Eye (tissue), 1 donor: ENCODE data around the gene SSTR3.

Experiments
- DNase-seq: peaks from one replicate; pipeline ENCODE4 v3.0.0-alpha.2; 2015

The SSTR3 gene

DNA sequence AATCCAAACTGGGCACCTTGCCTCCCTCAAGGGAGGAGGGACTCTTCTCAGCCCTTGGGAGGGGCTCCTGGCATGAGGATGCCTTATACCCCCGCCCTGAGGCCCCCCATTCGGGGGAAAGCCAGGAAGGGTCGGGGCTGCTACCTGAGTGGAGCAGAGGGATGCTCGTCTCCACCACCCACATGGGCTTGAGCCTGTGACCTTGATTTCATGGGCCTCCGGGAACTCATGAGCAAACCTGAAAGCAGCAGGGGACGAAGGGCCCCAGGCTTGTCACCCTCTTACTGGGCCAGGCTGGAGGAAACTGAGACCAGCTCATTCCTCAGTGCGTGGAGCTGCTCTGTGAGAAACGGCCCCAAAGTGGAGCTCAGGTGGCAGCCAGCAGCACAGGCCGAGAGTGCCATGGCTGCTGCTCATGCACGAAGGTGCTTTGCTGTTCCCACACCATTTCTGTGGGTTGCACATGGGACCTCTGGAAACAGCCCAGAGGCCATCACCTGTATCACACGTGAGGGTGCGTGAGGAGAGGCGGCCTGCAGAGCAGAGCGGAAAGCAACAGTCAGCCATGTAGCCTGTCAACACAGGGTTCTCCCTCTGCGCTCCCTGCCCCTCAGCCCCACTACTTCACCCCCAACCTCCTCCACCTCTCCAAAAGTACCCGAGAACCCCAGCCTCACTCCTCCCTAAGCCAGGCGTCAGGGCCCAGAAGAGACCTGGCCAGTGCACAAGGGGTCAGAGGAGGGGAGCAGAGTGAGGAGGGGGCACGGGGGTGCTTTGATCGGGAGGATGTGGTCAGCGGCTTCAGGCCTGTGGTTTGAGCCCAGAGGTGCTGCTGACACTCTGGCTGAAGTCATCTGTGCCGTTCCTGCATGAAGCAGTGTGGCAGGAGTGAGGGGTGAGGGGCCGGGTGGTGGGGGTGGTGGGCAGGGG is 48.4 kb downstream of the SSTR3 start:
- DNase-seq = no peak

DNA sequence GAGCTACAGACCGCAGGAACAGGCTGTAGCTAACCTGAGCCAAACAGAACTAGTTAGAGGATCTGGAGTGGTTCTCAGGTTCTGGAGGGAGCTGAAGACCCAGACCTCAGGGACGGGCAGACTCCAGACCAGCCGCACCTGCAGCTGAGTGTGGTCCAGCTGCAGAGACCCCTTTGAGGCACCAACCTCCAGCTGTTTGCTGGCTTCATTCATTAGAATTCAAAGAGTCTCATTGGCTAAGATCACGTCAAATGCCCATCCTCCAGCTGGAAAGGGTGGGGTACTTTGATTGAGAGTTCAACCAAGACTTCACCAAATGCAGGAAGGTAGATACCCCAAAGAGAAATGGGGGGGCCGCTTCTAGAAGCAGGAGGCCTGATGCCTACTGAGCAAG is 49.2 kb downstream of the SSTR3 start:
- no peak for DNase-seq

DNA sequence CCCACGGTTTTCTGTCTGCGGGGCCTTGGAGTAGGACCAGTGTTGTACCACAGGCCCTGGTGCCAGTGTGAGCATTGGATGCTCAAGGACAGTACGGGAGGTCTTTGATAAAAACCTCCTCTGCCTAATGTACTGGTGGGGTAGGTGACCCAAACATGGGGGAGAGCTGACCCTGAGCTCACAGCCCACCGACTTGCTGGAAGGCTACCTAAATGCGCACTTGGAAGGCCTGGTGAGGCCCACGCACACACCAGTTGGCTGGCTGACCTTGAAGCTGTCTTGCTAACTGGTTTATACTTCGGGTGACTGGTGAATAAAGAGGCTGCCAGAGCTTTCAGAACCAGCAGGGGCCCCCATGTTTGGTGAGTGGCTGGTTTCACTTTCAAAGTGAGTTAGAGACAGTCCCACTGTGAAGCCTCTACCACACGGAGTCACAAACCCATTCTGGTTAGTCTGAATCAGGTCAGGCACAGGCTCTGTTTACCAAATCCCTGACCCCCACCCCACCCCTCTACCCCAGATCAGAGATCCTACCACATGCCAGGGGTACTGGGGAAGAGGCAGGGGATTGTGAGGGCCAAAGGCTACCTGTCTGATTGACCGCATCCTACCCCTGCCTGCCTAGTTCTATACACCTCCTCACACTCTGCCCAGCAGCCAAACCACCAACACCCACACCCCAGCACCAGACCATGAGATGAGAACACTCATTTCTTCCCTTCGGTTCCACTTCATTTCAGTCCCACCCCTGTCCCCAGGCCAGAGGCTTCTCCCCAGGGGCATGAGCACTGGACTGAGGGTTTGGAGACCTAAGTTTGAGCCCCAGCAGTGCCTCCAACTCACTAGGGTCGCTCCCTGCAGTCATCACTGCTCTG is 49.8 kb downstream of the SSTR3 start:
- DNase-seq = no peak

DNA sequence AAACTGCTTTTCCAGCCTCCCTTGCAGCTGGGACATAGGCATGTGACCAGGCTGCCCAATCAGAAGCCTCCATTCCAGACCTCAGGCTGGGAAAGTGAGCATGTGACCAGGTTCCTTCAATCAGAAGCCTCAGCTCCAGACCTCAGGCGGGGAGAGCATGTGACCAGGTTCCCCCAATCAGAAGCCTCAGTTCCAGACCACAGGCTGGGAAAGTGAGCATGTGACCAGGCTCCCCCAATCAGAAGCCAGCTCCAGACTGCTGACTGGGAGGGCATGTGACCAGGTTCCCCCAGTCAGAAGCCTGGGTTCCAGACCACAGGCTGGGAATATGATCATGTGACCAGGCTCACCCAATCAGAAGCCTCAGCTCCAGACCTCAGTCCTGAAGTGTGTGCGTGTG is 50.8 kb downstream of the SSTR3 start:
- DNase-seq = no peak

DNA sequence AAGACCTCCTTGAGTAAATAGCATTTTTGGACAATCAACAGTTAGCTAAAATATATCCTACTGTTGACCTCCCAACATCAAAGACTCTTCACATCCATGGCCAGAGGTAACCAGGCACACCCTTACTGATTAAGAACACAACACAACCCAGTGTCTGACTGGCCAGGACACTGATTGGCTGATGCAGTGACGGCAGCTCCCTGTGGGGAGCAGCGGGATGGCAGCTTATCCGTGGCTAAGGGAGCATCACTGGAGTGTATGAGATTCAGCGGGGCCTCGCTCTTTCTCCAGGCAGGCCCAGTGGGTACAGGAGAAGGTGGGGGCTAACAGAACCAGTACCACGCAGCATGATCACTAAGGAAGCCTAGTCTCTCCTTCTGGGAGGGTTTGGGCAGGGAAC is 52.2 kb downstream of the SSTR3 start:
- DNase-seq = no peak

DNA sequence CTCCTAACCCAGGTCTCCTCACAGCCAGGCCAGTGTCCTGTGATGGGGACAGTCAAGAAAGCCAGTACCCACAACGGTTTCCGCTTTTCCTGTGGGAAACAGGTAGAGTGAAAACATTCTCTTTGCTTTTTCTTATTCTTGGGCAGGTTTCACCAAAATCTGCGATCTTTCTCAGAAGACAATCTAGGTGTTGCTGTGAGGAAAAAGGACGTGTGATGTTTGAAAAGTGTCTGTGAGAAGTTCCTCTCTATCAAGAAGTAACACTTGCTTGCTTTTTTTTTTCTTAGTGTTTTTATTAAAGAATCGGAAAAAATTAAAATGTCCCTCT is 53.4 kb downstream of the SSTR3 start:
- DNase-seq = no peak

DNA sequence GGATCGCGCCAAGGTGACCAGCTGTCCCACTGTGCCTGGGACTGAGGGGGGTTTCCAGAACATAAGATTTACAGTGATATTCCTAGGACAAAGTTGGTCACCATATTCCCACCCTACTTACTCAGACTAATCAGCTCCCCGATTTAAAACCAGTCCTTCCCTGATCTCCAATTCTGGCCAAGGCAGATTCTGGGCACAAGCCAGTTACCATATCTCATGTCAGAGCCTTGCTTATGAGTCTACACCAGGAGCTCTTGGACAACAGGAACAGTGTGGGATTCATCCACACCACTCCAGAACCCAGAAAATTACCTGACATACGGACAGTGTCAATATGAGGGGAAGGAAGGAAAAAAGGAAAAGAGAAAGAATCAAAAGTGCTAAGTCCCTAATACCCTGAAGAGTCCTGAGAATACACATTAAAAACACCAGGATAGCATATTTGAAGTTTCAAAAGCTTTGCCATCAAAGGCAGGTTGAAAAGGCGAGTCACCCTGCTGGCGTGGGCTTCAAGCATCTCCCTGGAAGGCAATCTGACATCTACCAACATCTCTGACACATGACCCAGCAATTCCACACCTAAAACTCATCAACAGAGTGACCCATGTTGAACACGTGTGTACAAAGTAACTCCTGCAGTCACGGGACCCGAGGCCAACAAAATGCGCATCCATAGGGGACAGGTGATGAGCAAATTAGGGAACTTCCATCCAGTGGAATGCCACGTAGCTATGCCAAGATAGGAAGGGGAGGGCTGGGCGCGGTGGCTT is 54.6 kb downstream of the SSTR3 start:
- DNase-seq = no peak

DNA sequence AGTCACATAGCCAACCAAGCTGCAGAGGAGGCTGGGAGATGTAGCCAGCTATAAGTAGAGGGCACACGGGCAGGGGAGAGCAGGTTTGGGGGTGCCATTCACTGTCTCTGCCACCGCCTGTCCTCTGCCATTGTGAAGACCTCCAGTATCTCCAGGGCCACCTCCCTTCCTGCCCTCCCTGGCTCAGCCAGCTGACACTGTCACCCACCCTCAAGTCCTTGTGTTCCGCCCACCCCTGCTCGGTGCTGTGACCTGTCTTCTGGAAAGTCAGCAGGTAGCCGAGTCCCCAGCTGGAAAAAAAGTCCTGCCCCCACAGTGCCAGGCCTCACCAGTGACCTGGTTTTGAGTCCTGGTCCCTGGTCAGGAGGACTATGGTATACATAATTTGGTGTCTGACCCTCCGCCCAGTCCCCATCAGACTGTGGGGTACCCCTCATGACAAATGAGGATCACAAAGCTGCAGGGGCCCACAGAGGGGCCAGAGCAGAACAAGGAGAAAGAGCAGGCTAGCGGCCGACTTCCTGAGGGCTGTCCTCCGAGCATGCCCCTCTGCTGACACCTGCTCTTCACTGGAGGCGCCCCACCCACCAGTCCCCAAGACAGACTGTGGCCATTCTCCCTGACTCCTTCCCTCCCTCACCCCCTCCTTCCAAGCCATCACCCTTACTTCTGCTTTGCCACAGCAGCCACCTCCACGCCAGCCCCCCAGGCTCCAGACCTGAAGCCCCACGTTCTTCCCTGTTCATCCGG is 55.4 kb downstream of the SSTR3 start:
- DNase-seq = no peak

DNA sequence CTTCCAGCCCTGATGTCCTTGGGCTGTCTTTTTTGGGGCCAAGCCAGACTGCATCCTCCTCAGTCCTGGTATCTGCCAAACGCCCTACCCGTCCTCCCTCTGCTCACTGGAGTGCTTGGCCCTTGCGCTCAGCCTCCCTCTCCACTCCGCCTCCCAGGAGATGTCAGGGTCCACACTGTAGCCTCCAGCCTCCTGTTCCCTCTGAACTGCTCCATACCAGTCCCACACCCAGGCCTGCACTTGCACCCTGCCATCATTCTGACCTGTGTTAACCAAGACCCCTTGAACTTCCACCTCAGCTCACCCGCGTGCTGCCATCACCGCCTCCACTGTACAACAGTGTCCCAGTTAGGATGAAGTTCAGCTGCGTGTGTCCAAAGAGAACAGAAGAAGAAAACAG is 56.3 kb downstream of the SSTR3 start:
- no peak for DNase-seq

DNA sequence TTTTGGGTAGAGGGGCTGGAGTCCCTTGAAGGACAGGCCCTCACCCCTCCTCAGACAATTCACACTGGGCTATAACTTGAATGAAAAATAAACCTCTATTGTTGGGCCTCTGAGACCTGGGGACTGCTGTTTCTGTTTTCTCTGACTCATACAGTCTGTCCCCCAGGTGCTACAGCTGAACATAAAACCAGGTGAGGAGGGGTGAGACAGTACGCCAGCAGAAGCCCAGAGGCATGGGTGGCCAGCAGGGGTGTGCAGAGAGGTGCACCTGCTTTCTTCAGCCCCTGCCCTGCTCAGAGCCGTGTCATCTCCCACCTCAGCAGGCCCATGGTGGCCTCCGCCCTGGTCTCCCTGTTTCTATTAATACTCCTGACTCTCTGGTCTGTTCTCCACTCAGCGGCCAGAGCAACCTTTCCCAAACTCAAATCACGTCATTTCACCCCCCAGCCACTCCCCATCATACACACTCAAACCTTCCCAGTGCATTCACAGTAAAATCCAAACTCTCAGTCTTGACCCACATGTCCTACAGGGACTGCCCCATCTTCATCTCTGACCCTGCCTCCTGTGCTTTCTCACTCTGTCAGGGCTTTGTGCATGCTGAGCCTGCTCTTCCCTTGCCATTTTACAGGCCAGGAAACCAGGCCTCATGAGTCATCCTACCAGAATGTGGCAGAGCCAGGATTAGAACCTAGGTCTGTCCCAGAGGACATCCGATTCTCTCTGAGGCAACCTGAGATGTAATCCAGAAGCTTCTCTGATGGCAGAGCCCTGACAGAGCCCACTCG is 57.2 kb downstream of the SSTR3 start:
- DNase-seq = no peak
